GM12892 (cell line): ENCODE measurements around the gene LMO3.

Experiments used
- POLR2A ChIP-seq: IDR thresholded peaks from 2 replicates; pipeline ENCODE4 v1.6.1; 2011; ENCODE audit warnings: low read depth, low read length, control low read depth
- POLR2AphosphoS5 ChIP-seq: IDR thresholded peaks from 2 replicates; pipeline ENCODE4 v1.6.1; 2011; ENCODE audit warnings: low read depth, low read length, control low read depth
- TAF1 ChIP-seq: IDR thresholded peaks from 2 replicates; pipeline ENCODE4 v1.6.1; 2011; ENCODE audit warnings: low read depth, mild to moderate bottlenecking, control low read depth, low read length, borderline replicate concordance

GRCh38 chr12:16626991-16627390 lies 21.0 kb upstream of the LMO3 start:
- TF ChIP-seq POLR2A (no peak), TAF1 (no peak), POLR2AphosphoS5 (no peak)
